Nephron (organoid): ENCODE data around the gene WDR33.
A peak's percentile ranks its signal among the peaks of the same experiment; 100 is the strongest.
"Not testable (repeated sequence)": the region's sequence is repeated elsewhere in the genome, so short reads cannot be mapped to it uniquely, and the experiment has no call there.

Source experiments
- H3K27ac Mint-ChIP-seq, 3 experiments: 2 replicates each; pipeline ENCODE4 v1.8.0; 2020; ENCODE audit warnings: mixed read lengths in 3 of 3, mild to moderate bottlenecking in 2 of 3, moderate library complexity in 1 of 3
- H3K27me3 Mint-ChIP-seq: 2 replicates; pipeline ENCODE4 v1.8.0; 2021; ENCODE audit warnings: low read depth, mild to moderate bottlenecking, moderate library complexity, mixed read lengths
- H3K36me3 Mint-ChIP-seq: 2 replicates; pipeline ENCODE4 v1.8.0; 2020; ENCODE audit warnings: low read depth, mixed read lengths
- H3K4me1 Mint-ChIP-seq: 2 replicates; pipeline ENCODE4 v1.8.0; 2020; ENCODE audit warnings: mixed read lengths
- H3K4me3 Mint-ChIP-seq, 3 experiments: 2 replicates each; pipeline ENCODE4 v1.8.0; 2020; ENCODE audit warnings: mild to moderate bottlenecking in 3 of 3, mixed read lengths in 3 of 3, moderate library complexity in 2 of 3
- H3K9me3 Mint-ChIP-seq: 2 replicates; pipeline ENCODE4 v1.8.0; 2020; ENCODE audit warnings: mixed read lengths
- TF ChIP-seq, protein P1 (sequence below), 3 experiments: fragments of 200-600 bp; sonication (generic); IDR thresholded peaks; one replicate each; pipeline ENCODE4 v1.5.0; 2021; ENCODE audit warnings: antibody characterized with exemption in 3 of 3; ENCODE audit not compliant: unreplicated experiment in 3 of 3

Gene WDR33

DNA sequence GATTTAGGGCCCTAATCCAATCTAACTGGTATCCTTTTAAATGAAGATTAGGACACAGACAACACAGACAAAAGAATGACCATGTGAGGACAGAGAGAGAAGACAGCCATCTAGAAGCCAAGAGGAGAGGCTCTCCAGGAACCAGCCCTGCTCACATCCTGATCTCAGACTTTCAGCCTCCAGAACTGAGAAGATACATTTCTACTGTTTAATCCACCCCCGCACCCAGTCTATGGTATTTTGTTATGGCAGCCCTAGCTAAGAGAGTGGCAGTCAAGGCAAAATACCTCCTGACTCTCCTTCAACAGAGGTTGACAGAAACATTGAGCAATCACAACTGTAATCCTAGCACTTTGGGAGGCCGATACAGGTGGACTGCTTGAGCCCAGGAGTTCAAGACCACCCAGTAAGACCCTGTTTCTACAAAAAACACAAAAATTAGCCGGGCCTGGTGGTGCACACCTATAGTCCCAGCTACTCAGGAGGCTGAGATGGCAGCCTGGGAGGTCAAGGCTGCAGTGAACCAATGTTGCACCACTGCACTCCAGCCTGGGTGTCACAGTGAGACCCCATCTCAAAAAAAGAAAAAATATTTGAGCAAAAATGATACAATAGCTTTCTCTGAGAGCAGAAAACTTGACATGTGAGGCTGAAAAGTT, 34.7 kb downstream of the WDR33 start:
- no peaks in the 10 kb centered on the region for H3K27me3 Mint-ChIP-seq
- TF ChIP-seq, protein P1, sequence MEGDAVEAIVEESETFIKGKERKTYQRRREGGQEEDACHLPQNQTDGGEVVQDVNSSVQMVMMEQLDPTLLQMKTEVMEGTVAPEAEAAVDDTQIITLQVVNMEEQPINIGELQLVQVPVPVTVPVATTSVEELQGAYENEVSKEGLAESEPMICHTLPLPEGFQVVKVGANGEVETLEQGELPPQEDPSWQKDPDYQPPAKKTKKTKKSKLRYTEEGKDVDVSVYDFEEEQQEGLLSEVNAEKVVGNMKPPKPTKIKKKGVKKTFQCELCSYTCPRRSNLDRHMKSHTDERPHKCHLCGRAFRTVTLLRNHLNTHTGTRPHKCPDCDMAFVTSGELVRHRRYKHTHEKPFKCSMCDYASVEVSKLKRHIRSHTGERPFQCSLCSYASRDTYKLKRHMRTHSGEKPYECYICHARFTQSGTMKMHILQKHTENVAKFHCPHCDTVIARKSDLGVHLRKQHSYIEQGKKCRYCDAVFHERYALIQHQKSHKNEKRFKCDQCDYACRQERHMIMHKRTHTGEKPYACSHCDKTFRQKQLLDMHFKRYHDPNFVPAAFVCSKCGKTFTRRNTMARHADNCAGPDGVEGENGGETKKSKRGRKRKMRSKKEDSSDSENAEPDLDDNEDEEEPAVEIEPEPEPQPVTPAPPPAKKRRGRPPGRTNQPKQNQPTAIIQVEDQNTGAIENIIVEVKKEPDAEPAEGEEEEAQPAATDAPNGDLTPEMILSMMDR (IDR thresholded peaks at IDR 0.05; ENCODE audit: unreplicated experiment in 3 of 3): no peak
- H3K4me3 Mint-ChIP-seq: no peak overlapping the region
- H3K27ac Mint-ChIP-seq: no peak overlapping the region
- H3K9me3 Mint-ChIP-seq: no peaks in the 10 kb centered on the region
- H3K36me3 Mint-ChIP-seq: peaks cover 22% of the 10 kb centered on the region
- H3K4me1 Mint-ChIP-seq: peaks cover 5% of the 10 kb centered on the region

DNA sequence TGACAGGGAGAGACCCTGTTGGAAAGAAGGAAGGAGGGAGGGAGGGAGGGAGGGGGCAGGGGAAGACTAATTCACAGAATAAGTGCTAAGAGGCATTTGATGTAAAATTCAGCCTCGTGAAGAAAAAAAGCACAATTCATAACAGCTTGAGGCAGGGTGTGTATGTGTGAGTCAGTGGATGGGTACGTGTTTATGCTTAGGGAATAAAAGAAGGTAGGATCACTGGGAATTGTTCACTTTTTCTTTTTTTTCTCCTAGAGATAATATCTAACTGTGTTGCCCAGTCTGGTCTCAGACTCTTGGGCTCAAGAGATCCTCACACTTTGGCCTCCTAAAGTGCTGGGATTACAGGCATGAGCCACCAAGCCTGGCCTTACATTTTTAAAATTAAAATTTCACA, 39.2 kb downstream of the WDR33 start:
- H3K36me3 Mint-ChIP-seq: peaks cover 27% of the 10 kb centered on the region

GRCh38 chr2:127770973-127771735, 39.8 kb downstream of the WDR33 start:
- Mint-ChIP-seq H3K27ac (peak overlapping the region in 1 of 3 experiments; percentile 46), H3K27me3 (no peaks in the 10 kb centered on the region), H3K36me3 (peaks cover 33% of the 10 kb centered on the region), H3K4me3 (no peak overlapping the region), H3K4me1 (no peaks in the 10 kb centered on the region), H3K9me3 (no peaks in the 10 kb centered on the region)
- TF ChIP-seq, protein P1 (IDR thresholded peaks at IDR 0.05; ENCODE audit: unreplicated experiment in 3 of 3): no peak

More for the DNA sequence above, 39.2 kb downstream of the WDR33 start:
- H3K4me1 Mint-ChIP-seq: no peaks in the 10 kb centered on the region
- TF ChIP-seq, protein P1 (IDR thresholded peaks at IDR 0.05; ENCODE audit: unreplicated experiment in 3 of 3): no peak
- H3K27ac Mint-ChIP-seq: peak overlapping the region in 1 of 3 experiments; percentile 46
- no peaks in the 10 kb centered on the region for H3K9me3 Mint-ChIP-seq
- no peaks in the 10 kb centered on the region for H3K27me3 Mint-ChIP-seq
- no peak overlapping the region for H3K4me3 Mint-ChIP-seq

GRCh38 chr2:127770534-127770933, 40.4 kb downstream of the WDR33 start:
- peaks cover 37% of the 10 kb centered on the region for H3K36me3 Mint-ChIP-seq
- H3K9me3 Mint-ChIP-seq, H3K27me3 Mint-ChIP-seq, H3K4me1 Mint-ChIP-seq, H3K4me3 Mint-ChIP-seq, H3K27ac Mint-ChIP-seq: not testable (repeated sequence)

DNA sequence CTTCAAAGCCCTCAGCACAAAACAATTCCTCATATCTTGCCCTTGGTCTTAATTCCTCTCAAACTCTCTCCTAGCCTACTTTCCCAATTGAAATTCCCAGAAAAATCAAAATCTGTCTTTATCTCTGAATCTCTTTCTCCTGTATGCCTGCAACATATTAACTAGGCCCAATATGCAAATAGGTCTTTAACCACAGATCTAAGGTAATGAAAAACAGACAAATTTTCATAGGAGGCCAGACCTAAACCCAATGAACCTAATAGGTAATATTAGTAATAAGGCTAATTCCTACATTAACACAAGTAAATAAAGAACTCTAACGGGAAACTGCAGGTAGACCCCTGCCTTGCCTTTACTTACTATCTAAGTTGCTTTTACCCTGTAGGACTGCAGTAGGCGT, 41.4 kb downstream of the WDR33 start:
- H3K4me3 Mint-ChIP-seq: no peak overlapping the region
- H3K9me3 Mint-ChIP-seq: no peaks in the 10 kb centered on the region
- H3K27me3 Mint-ChIP-seq: no peaks in the 10 kb centered on the region
- H3K36me3 Mint-ChIP-seq: peaks cover 46% of the 10 kb centered on the region
- H3K4me1 Mint-ChIP-seq: no peaks in the 10 kb centered on the region
- peak overlapping the region in 2 of 3 experiments; percentile 5 to 46 for H3K27ac Mint-ChIP-seq
- TF ChIP-seq, protein P1 (IDR thresholded peaks at IDR 0.05; ENCODE audit: unreplicated experiment in 3 of 3): no peak

- no peak overlapping the region for H3K4me3 Mint-ChIP-seq
- peaks cover 53% of the 10 kb centered on the region for H3K36me3 Mint-ChIP-seq
- no peaks in the 10 kb centered on the region for H3K9me3 Mint-ChIP-seq
- H3K27me3 Mint-ChIP-seq: no peaks in the 10 kb centered on the region
- H3K4me1 Mint-ChIP-seq: no peaks in the 10 kb centered on the region
- TF ChIP-seq, protein P1 (IDR thresholded peaks at IDR 0.05; ENCODE audit: unreplicated experiment in 3 of 3): no peak
- H3K27ac Mint-ChIP-seq: peak overlapping the region in 2 of 3 experiments; percentile 5 to 46
Measured at GRCh38 chr2:127768775-127769479, 42.0 kb downstream of the WDR33 start.
